Vagina (tissue), 2 donors: ENCODE data around the gene ZNF638. TPM values are rescaled to one million over a fixed set of nuclear protein-coding genes. Genes with fewer than 3 reads are reported as not detected.
"Not testable (repeated sequence)": the region's sequence is repeated elsewhere in the genome, so short reads cannot be mapped to it uniquely, and the experiment has no call there.

Experiments
- DNase-seq, 2 donors: peaks; one replicate each; pipeline ENCODE4 v3.0.0-alpha.2; 2017; ENCODE audit errors: extremely low spot score in 2 of 2
- H3K27ac ChIP-seq: fragments of 200-600 bp; sonication (generic); one replicate; pipeline ENCODE4 v1.5.1; 2019
- H3K27me3 ChIP-seq: fragments of 200-600 bp; sonication (generic); one replicate; pipeline ENCODE4 v1.5.1; 2019
- H3K36me3 ChIP-seq, 2 donors: fragments of 200-600 bp; sonication (generic); one replicate each; pipeline ENCODE4 v1.5.1; 2017 to 2019
- H3K4me1 ChIP-seq: fragments of 200-600 bp; sonication (generic); one replicate; pipeline ENCODE4 v1.5.1; 2019
- H3K4me3 ChIP-seq, 2 donors: fragments of 200-600 bp; sonication (generic); 1 replicate in 1 of 2; 2 replicates in 1 of 2; pipeline ENCODE4 v1.5.1; 2016 to 2019
- H3K9me3 ChIP-seq: fragments of 200-600 bp; sonication (generic); one replicate; pipeline ENCODE4 v1.5.1; 2019
- CTCF ChIP-seq, 3 experiments: fragments of 450-650 bp in 2 of 3; fragments of 200-600 bp in 1 of 3; sonication (generic) in 1 of 3; IDR thresholded peaks; one replicate each; pipeline ENCODE4 v1.5.1; 2017 to 2019; ENCODE audit warnings: antibody characterized with exemption in 3 of 3, mild to moderate bottlenecking in 2 of 3, moderate library complexity in 2 of 3
- POLR2A ChIP-seq, 2 donors: fragments of 450-650 bp; IDR thresholded peaks; one replicate each; pipeline ENCODE4 v1.6.1; 2017; ENCODE audit warnings: antibody characterized with exemption in 2 of 2, mild to moderate bottlenecking in 2 of 2, moderate library complexity in 2 of 2
- POLR2AphosphoS5 ChIP-seq, 2 donors: sonication (generic); formaldehyde crosslinking; IDR thresholded peaks; one replicate each; pipeline ENCODE4 v1.9.0; 2017; ENCODE audit warnings: antibody characterized with exemption in 2 of 2, mild to moderate bottlenecking in 2 of 2, low read depth in 1 of 2; ENCODE audit not compliant: insufficient read depth in 1 of 2
- intact Hi-C: fragments of 100-400 bp; cut with DNase I; formaldehyde crosslinking; loops from one replicate; pipeline ENCODE4 v1.15.1; 2023
- total RNA-seq: library from RNA; depleted of rRNA; stranded (reverse); fragments of >200 nt; gene quantifications from one replicate; pipeline ENCODE4 v1.2.3, GENCODE V29; 2016

Gene ZNF638
- total RNA-seq, 1 donor from 2014 or later: 139 TPM

DNA sequence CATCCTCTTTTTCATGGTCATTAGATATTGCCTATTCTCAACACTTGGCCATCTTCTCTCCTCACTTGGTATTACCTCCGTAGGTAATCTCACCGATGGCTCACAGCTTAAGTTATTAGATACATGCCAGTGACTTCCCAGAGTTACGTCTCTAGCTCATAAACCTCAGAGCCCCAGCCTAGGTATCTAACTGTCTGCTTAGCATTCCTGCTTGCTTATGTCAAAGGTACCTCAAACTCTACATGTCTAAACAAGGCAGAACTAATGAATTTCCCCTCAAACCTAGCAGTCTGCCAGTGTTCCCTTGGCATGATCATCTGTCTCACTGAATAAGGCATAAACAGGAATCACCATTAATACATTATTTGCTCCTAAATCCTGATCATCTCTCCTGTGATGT lies 27.7 kb upstream of the ZNF638 start:
- no peaks in the 10 kb centered on the region for H3K27me3 ChIP-seq
- no peaks in the 10 kb centered on the region for H3K36me3 ChIP-seq
- no peak for TF ChIP-seq CTCF (IDR thresholded peaks at IDR 0.05)
- TF ChIP-seq POLR2AphosphoS5 (IDR thresholded peaks at IDR 0.05; ENCODE audit: insufficient read depth in 1 of 2, low read depth in 1 of 2): peak in 1 of 2 donors; percentile 13
- no peak for TF ChIP-seq POLR2A (IDR thresholded peaks at IDR 0.05)
- H3K9me3 ChIP-seq: no peaks in the 10 kb centered on the region
- intact Hi-C loops: no loop called here
- H3K27ac ChIP-seq: no peak overlapping the region
- H3K4me3 ChIP-seq: no peak overlapping the region
- no peaks in the 10 kb centered on the region for H3K4me1 ChIP-seq
- DNase-seq: no peak

DNA sequence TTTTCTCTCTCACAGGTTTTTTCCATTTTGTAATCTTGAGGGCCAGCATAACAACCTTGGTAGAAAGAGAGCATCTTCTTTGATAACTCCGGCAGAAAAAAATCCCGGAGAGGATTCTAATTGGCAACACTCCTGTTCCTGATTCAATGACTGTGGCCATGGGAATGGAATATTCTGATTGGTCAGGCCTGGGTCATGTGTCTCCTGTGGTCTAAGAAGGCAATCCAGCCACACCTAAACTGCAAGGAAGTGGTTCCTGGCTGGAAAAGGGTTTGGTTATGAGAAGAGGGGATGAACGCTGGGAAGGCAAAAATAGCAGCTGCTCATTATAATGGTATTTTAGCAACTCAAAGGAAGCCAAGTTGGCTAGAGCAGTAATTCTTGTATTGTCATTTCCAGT lies 24.8 kb upstream of the ZNF638 start:
- intact Hi-C loops: no loop called here

GRCh38 chr2:71313016-71313766 lies 18.4 kb upstream of the ZNF638 start:
- intact Hi-C loops: no loop called here
- Histone ChIP-seq H3K27ac (no peak overlapping the region), H3K4me1 (no peaks in the 10 kb centered on the region), H3K9me3 (peaks cover 7% of the 10 kb centered on the region), H3K36me3 (no peaks in the 10 kb centered on the region), H3K27me3 (no peaks in the 10 kb centered on the region), H3K4me3 (no peak overlapping the region)
- no peak for TF ChIP-seq CTCF (IDR thresholded peaks at IDR 0.05)
- TF ChIP-seq POLR2AphosphoS5 (IDR thresholded peaks at IDR 0.05; ENCODE audit: insufficient read depth in 1 of 2, low read depth in 1 of 2): no peak
- no peak for TF ChIP-seq POLR2A (IDR thresholded peaks at IDR 0.05)
- no peak for DNase-seq

More for the DNA sequence above, 24.8 kb upstream of the ZNF638 start:
- Histone ChIP-seq H3K4me3 (no peak overlapping the region), H3K36me3 (no peaks in the 10 kb centered on the region), H3K4me1 (no peaks in the 10 kb centered on the region), H3K27ac (no peak overlapping the region), H3K27me3 (no peaks in the 10 kb centered on the region), H3K9me3 (no peaks in the 10 kb centered on the region)
- TF ChIP-seq POLR2A (IDR thresholded peaks at IDR 0.05) (no peak), CTCF (IDR thresholded peaks at IDR 0.05) (no peak)
- DNase-seq: no peak

DNA sequence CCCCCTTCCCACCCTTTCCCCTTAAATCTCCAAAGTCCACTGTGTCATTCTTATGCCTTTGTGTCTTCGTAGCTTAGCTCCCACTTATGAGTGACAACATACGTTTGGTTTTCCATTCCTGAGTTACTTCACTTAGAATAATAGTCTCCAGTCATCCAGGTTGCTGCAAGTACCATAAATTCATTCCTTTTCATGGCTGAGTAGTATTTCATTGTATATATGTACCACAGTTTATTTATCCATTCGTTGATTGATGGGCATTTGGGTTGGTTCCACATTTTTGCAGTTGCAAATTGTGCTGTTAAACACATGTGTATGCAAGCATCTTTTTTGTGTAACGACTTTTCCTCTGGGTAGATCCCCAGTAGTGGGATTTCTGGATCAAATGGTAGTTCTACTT lies 14.5 kb upstream of the ZNF638 start:
- intact Hi-C loops: no loop called here
- Histone ChIP-seq H3K27ac (no peak overlapping the region), H3K27me3 (no peaks in the 10 kb centered on the region), H3K4me3 (no peak overlapping the region), H3K36me3 (no peaks in the 10 kb centered on the region), H3K9me3 (peaks cover 12% of the 10 kb centered on the region), H3K4me1 (no peaks in the 10 kb centered on the region)
- TF ChIP-seq POLR2A (IDR thresholded peaks at IDR 0.05) (no peak), POLR2AphosphoS5 (IDR thresholded peaks at IDR 0.05; ENCODE audit: insufficient read depth in 1 of 2, low read depth in 1 of 2) (no peak), CTCF (IDR thresholded peaks at IDR 0.05) (no peak)
- no peak for DNase-seq

- H3K27me3 ChIP-seq, H3K4me3 ChIP-seq, H3K4me1 ChIP-seq, H3K36me3 ChIP-seq, H3K27ac ChIP-seq, DNase-seq, intact Hi-C loops: not testable (repeated sequence)
- peaks cover 12% of the 10 kb centered on the region for H3K9me3 ChIP-seq
These were observed 13.7 kb upstream of the ZNF638 start for GRCh38 chr2:71317900-71318299.
